ENCODE measurements around the gene ASIC3. TPM values are rescaled to one million over a fixed set of nuclear protein-coding genes. Genes with fewer than 3 reads are reported as not detected.

Gene ASIC3
- total RNA-seq, 1 experiment from 2014 or later: 1.6 TPM

GRCh38 chr7:151078233-151079040 lies 30.1 kb downstream of the ASIC3 start:
- in situ Hi-C loops (cut with HindIII; ENCODE audit: low pct_unique_long_range_greater_than_20kb, low sequenced_read_pairs): no loop called here
- DNase-seq (ENCODE audit: low read depth): peak; percentile 28

DNA sequence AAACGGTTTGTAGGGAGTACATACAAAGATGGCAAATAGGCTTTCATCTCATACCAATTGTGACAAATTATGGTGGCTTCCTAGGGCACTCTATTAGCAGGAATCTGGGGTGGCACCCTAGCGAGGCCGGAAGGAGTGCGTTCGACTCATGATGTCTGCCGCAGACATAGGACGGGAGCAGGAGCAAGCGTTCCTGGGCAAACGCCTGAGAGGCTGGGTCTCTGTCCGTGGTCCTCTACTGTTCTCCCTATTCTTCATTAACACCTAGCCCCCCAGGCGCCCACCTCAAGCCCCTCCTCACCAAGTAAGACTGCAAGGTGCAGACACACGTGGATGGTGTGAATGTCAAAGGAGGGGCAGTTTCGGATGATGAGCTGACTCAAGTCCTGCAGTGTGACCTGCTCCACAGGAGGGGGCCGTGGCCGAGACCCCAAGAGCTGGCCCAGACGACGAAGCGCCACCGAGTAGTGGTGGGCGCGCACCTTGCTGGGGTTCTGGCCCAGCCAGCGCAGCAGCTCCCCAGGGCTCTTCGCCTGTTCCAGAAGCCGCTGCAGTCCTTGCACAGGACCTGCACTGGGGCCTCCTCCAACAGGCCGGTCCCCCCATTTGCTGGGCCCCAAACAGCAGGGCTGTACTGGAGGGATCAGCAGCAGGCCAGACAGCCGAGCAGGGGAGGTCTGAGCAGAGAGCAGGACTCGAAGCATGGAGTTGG lies 31.0 kb downstream of the ASIC3 start:
- in situ Hi-C loops (cut with HindIII; ENCODE audit: low pct_unique_long_range_greater_than_20kb, low sequenced_read_pairs): no loop called here
- DNase-seq (ENCODE audit: low read depth): no peak

- in situ Hi-C loops (cut with HindIII; ENCODE audit: low pct_unique_long_range_greater_than_20kb, low sequenced_read_pairs): no loop called here
- no peak for DNase-seq (ENCODE audit: low read depth)
Measured at GRCh38 chr7:151080067-151080521, 31.8 kb downstream of the ASIC3 start.

DNA sequence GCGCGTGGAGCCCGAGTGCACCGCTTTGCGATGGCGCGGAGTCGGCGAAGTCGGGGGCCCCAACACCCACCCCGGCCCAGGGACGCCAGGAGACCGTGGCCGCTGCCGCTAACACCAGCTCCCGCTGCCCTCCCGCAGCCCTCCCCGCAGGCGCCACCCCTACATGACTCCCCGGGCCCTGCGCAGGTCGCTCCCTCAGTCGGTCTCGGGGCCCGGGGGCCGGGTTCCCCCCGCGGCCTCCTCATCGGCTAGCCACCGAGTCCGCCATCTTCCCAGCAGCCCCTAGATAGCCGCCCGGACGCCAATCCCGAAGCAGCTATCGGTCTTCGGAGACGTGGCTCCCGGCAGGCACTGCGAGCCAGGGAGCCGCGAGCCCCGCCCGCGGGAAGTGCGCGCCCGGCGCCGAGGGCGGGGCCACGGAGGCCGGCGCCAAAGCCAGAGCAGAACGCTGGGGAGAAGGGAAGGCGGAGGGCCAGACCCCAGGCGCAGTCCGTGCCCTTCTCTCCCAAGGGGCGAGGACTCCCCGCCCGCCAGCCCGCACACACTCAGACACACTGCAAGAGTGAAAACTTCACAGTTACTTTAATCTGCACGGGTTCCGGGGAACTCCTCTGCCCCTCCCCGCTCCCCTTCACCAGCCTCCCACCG lies 32.3 kb downstream of the ASIC3 start, which contains the start of gene FASTK:
Gene FASTK, minus strand, starts transcription at position 288 of the 648 bp plus-strand sequence. Its CDS starts 43 bp downstream, at position 245.
- in situ Hi-C loops (cut with HindIII; ENCODE audit: low pct_unique_long_range_greater_than_20kb, low sequenced_read_pairs): no loop called here
- peak; percentile 91 for DNase-seq (ENCODE audit: low read depth)

- in situ Hi-C loops (cut with HindIII; ENCODE audit: low pct_unique_long_range_greater_than_20kb, low sequenced_read_pairs): no loop called here
Measured at GRCh38 chr7:151081170-151082101, 33.1 kb downstream of the ASIC3 start.

DNA sequence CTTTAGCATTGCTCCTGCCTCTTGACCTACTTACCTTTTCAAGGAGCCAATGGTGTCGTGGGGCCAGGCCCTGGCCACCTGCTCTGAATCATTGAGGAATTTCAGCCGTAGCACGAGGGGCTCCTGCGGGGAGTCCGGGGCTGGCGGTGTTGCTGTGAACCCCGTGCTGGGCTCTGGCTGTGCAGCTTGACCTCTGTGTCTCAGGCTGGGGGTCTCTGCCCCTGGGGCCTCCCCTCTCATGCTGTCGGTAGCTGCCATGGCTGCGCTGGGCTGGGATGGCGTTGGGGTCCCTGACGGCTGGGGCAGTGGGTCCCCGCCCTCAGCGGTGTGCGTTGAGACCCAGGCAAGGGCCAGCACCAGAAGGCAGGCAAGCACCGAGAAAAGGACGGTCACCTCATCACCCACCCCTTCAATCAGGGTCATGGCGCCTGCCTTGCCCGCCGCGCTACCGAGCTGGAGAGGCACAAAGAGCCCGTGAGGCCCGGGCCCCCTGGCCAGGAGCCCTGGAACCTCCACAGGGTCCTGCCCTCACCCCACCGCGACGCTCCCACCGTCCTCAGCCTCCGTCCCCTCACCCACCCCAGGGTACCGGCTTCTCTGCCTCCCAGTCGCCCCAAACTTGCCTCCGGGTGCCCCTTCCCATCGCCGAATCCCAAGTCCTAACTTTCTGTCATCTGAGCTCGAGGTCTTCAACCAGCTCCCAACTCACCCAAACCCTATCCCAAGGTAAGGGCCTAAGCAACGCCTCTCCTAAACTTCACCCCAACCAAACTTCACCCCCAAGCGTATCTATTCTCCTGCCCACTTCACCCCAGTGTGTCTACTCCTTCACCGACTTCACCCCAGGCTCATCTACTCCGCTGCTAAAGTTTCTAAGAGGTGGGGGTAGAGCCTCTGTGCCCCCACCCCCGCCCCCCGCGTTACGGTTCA lies 34.1 kb downstream of the ASIC3 start:
- no peak for DNase-seq (ENCODE audit: low read depth)
- in situ Hi-C loops (cut with HindIII; ENCODE audit: low pct_unique_long_range_greater_than_20kb, low sequenced_read_pairs): no loop called here

More at GRCh38 chr7:151081170-151082101, 33.1 kb downstream of the ASIC3 start:
- peak; percentile 62 for DNase-seq (ENCODE audit: low read depth)

DNA sequence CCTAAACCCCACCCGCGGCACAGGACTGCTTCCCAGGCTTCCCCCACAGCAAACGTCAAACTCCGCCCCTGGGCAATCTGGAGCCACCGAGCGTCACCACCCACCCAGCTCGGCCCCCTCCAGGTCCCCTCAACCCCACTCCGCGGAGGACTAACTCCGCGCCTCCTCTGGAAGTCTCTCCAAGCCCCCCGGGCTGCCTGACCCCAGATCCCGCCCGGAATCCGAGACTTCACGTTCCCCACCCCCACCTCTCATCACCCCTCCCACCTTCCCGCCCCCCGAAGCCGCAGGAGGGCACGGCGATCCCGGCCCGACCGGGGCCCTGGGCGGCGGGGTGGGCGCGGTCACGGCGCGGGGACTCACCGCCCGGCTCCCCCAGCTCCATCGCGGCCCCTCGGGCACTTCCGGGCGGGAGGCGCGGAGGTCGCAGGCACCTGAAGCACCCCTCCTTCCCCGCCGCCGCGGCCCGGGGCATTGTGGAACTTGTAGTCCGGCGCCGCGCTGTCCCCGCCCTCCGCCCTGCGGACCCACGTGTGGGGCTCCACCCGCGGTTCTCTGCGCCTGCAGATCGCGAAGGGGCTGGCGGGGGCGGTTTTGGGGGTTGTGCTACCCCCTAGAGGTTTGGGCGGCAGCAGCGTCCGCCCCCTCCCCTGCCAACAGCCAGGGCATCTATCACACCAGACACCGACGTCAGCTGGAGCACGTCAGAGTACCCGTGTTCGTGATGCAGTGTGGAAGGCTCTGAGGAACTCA lies 34.9 kb downstream of the ASIC3 start, which contains the start of gene TMUB1:
Gene TMUB1, minus strand, starts transcription at position 423 of the 753 bp plus-strand sequence. CDS start 930 bp downstream, outside the sequence.
- in situ Hi-C loops (cut with HindIII; ENCODE audit: low pct_unique_long_range_greater_than_20kb, low sequenced_read_pairs): no loop called here
- DNase-seq (ENCODE audit: low read depth): peak; percentile 63

GRCh38 chr7:151083824-151084160 lies 35.5 kb downstream of the ASIC3 start:
- in situ Hi-C loops (cut with HindIII; ENCODE audit: low pct_unique_long_range_greater_than_20kb, low sequenced_read_pairs): no loop called here
- DNase-seq (ENCODE audit: low read depth): no peak

GRCh38 chr7:151085329-151085690 lies 37.0 kb downstream of the ASIC3 start:
- in situ Hi-C loops (cut with HindIII; ENCODE audit: low pct_unique_long_range_greater_than_20kb, low sequenced_read_pairs): no loop called here

DNA sequence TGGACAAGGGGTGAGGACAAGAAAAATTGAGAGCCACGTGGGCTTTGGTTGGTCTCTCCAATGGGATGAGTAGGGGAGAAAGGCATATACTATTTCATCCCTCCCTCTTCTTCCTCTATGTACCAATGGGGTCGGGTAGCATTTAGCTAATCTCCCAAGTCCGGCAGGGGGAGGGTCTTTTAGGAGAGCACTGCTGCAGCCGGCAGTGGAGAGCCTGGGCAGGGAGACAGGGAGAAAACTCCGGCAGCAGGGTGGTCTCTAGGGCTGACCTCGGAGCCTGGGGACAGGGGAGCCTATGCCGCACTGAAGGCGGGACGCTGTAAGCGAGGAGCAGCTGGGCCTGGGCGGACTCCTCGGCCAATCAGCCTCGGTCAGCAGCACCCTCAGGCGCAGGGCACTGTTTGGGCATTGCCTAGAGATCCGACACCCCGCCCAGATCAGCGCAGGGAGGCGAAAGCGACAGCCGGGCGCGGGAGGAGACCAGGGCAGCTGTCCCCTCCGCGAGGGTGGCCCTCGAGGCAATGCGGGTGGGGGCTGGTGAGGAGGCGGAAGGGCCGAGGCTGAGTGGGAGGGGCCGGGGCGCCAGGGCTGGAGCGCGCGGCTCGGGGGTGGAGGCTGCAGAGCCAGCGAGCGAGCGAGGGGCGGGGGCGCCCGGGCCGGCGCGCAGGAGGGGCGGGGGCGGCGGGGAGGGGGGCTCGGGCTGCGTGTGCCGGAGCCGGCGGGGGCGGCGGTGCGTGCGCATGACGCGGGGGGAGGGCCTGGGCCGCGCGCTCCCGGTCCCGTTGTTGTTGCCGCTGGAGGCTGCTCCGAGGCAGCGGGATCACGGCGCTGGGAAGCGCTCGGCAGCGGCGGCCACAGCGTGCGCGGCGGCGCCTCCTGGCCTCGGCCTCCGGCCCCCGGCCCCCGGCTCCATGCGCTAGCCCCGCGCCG lies 37.6 kb downstream of the ASIC3 start, which contains the start of gene AGAP3:
Gene AGAP3, plus strand, starts transcription at position 785 of the 930 bp plus-strand sequence. CDS start 267 bp downstream, outside the sequence.
- in situ Hi-C loops (cut with HindIII; ENCODE audit: low pct_unique_long_range_greater_than_20kb, low sequenced_read_pairs): no loop called here
- peak; percentile 87 for DNase-seq (ENCODE audit: low read depth)

More at GRCh38 chr7:151085329-151085690, 37.0 kb downstream of the ASIC3 start:
- DNase-seq (ENCODE audit: low read depth): no peak

- in situ Hi-C loops (cut with HindIII; ENCODE audit: low pct_unique_long_range_greater_than_20kb, low sequenced_read_pairs): no loop called here
- DNase-seq (ENCODE audit: low read depth): no peak
Measured at GRCh38 chr7:151086802-151087244, 38.5 kb downstream of the ASIC3 start.

GRCh38 chr7:151087245-151088018 lies 39.1 kb downstream of the ASIC3 start:
- DNase-seq (ENCODE audit: low read depth): peak; percentile 48
- in situ Hi-C loops (cut with HindIII; ENCODE audit: low pct_unique_long_range_greater_than_20kb, low sequenced_read_pairs): no loop called here

DNA sequence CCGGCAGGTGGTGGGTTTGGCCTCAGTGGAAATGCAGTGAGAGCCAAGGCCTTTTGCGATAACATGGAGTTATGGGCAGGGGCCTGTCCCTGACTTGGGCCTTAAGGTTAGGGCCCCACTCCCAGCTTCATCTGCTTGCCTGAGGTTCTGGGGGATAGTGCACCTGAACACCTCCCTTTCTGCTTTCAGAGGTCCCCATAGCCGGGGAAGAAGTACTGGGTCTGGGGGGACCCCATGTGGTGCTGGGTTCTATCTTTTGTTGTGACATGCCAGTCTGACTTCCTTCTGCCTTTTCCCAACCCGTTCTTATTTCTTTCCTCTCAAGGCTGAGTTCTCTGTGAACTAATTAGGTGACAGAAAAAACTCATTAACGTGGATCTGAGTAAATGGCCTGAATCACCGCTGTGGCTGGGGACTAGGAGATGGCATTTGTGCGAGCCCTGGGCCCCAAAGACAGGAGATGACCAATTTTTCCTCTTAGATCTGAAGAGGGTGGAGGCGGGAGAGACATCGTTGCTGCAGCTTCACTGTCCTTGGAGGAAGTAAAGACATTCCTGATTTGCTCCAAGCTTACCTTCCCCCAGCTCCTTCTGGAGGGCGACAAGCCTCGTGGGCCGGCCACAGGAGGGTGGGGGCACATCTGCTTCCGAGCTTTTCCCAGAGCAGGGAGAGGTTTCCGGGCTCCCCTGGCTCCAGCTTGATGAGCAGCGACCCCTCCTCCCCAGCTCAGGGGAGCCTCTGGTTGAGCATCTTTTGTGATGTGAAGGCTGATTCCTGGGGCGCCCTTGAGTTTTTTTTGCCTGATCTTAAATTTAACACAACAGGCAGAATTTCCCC lies 39.9 kb downstream of the ASIC3 start:
- no peak for DNase-seq (ENCODE audit: low read depth)
- in situ Hi-C loops (cut with HindIII; ENCODE audit: low pct_unique_long_range_greater_than_20kb, low sequenced_read_pairs): no loop called here
